GM21423 (cell line): ENCODE data around the gene EPN3.

Source experiments
- ATAC-seq: cut with Tn5 transposase; IDR thresholded peaks from one replicate; pipeline ENCODE4 v1.9.1; 2021; ENCODE audit warnings: mild to moderate bottlenecking, moderate library complexity; ENCODE audit not compliant: unreplicated experiment

EPN3 gene

GRCh38 chr17:50508573-50509460, 23.7 kb upstream of the EPN3 start:
- no peak for ATAC-seq

- peak; percentile 83 for ATAC-seq
Observed at GRCh38 chr17:50511058-50511457, 21.5 kb upstream of the EPN3 start.

GRCh38 chr17:50513495-50513894, 19.0 kb upstream of the EPN3 start:
- ATAC-seq: no peak

DNA sequence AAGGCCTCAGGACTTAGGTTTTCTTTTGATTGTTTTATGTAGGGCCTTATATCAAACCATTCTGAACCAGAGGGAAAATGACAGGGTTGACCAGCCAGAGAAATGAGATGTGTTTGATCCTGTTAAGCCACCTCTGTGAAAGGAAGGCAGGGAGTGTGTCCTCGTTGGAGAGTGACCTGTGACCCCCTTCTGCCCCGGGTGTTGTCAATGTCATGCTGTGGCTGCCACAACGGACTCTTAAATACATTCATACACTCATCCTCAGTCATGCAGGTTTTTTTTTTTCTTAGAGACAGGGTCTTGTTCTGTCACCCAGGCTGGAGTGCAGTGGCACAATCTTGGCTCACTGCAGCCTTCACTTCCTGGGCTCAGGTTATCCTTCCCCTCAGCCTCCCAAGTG, 18.1 kb upstream of the EPN3 start:
- ATAC-seq: no peak

GRCh38 chr17:50514936-50515702, 17.4 kb upstream of the EPN3 start:
- no peak for ATAC-seq

DNA sequence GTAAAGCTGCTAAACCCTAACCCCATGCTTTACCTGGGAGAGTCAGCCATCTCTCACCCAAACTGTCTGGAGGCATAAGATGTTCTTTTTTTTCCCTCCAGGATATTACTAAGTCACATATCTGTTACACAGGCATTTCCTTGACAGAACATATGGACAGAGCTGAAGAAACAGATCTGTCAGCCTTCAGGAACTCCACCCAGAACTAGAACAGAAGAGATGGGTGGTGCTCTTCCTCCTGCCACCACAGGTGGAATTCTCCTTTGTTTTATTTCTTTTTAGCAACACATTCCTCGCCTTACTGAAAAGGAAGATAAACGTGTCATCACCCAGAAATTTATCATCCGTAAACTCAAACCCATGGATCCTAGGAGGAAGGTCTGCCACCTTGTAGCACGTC, 15.5 kb upstream of the EPN3 start:
- no peak for ATAC-seq

DNA sequence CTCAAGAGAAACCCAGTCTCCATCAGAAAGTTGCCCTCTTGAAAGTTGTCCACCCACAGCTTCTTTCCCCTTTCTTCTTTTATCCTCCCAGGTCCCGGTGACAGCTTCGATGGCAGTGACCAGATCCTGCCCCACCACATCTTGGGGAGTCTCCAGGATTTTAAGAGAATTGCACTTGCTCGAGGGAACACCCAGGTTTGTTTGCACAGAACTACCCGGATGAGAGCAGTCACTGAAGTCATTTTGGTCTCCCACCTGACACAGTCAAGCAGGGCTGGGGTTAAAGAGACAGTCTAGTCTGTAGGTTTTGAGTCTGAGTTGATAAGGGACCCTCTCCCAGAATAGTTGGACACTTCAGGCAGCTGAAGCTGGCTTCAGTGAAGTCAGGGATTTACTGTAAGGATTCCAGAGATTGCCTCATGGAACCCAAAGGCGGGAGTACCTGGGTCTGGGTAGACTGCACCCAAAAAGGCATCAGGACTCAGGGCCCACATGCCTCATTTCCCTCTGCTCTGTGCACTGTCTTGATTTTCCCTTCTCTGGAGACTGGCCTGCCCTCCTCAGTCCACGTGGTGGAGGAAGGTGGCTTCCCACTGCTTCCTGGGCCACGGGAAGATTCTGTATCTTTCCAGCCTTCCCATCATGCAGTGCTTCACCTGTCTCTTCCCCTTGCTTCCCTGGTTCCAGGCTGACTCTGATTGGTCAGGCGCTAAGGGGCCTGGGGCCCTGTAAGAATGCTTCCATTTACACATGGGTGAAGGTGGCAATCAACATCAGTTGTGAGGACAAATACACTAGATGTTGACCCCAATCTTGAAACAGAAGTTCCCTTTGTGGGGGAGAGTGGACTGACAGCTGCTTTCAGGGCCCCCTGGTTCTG, 14.8 kb upstream of the EPN3 start:
- no peak for ATAC-seq

DNA sequence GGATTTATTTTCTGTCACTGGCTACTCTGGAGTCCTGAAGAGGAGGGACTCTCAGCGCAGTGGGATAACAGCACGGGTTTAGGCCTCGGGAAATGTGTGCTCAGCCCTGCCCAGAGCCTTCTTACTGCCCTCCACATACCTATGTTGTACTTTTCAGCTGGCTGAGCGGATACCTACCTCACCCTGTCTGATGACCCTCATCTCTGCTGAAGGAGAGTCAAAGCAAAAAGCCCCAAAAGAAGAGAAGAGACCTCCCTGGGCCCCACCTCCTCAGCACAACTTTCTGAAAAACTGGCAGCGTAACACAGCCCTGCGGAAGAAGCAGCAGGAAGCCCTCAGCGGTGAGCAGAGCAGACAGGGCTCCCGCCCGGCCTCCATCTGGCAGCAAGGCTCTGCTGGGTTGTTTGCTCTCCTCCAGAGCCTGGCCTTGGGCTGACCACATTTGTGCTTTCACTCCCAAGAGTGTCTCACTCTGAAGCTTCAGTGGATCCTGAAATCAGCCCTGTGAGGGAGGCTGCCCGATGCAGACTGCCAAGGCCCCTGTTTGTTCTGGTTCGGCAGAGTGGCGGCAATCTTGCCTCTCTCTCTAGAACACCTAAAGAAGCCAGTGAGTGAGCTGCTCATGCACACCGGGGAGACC, 14.0 kb upstream of the EPN3 start:
- no peak for ATAC-seq

- ATAC-seq: no peak
Observed at GRCh38 chr17:50519141-50519834, 13.2 kb upstream of the EPN3 start.

- ATAC-seq: no peak
Observed at GRCh38 chr17:50520483-50520882, 12.1 kb upstream of the EPN3 start.

DNA sequence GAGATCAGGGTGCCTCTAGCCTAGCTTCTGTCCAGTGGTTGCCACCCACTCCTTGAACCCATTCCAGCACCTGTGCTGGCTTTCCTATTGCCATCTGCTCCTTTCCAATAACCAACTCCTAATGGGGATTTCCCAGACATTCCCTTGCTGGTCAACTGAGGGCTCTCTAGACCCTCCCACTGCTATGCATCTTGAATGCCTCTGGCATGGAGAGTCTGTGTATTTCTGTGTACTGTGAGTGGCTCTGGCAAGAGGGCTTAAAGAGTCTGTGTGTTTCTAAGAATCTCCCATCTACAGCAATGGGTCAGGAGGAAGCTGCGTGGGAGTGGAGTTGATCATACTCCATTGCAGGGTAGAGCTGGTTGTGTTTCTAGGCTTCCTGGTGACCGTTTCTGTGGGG, 11.0 kb upstream of the EPN3 start:
- no peak for ATAC-seq

GRCh38 chr17:50522766-50523165, 9.8 kb upstream of the EPN3 start:
- no peak for ATAC-seq

- ATAC-seq: no peak
Observed at GRCh38 chr17:50523208-50523607, 9.3 kb upstream of the EPN3 start.

- ATAC-seq: no peak
Observed at GRCh38 chr17:50524838-50525237, 7.7 kb upstream of the EPN3 start.

DNA sequence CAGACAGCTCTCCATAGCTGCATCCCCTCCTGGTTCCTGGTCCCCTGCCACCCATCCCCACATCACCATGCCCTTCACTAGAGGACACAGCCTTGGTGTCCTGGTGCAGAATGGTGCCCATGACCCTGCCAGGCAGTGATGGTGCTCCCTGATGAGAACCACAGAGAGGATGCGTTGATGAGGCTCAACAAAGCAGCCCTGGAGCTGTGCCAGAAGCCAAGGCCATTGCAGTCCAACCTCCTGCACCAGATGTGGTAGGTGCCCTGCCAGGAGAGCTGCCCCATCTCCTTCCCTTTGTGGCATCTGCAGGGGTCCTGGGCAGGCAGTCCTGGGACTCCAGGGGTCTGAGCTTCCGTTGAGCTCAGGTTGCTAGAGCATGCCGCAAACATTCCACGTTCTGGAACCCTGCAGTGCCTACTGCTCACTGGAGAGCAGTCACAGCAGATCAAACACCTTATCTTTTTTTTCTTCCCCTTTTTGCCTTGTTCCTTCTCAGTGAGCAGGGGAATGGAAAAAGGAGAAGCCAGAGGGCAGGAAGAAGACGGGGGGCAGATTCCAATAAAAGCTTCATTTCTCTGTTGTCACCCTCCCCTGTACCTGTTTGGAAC, 5.3 kb upstream of the EPN3 start:
- no peak for ATAC-seq

DNA sequence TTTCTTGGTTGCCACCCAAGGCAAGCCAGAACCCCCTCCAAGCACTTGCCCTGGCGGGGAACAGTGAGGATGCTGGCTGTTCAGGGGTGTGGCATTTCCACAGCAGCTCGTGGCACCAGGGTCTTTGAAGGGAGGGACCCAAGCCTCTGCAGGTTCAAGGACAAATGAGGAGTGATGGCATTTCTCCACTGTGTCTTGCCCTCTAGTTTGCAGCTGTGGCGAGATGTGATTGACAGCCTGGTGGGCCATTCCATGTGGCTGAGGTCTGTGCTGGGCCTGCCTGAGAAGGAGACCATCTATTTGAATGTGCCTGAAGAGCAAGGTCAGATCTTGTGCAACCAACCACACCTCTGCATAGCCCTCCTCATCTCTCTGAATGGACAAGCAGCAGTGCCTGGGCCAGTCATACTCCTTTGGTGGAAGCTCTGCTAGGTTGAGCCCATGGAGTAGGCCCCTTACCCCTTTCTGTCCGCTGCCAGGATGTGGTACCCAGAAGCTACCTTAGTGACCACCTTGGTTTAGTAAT, 4.5 kb upstream of the EPN3 start:
- no peak for ATAC-seq

- ATAC-seq: no peak
Observed at GRCh38 chr17:50529849-50530248, 2.7 kb upstream of the EPN3 start.

GRCh38 chr17:50531428-50532025, 1.0 kb upstream of the EPN3 start:
- ATAC-seq: no peak

- no peak for ATAC-seq
Observed at GRCh38 chr17:50533185-50533584, 650 bp downstream of the EPN3 start.
